ENCODE results near the gene C14orf119.

The C14orf119 gene

DNA sequence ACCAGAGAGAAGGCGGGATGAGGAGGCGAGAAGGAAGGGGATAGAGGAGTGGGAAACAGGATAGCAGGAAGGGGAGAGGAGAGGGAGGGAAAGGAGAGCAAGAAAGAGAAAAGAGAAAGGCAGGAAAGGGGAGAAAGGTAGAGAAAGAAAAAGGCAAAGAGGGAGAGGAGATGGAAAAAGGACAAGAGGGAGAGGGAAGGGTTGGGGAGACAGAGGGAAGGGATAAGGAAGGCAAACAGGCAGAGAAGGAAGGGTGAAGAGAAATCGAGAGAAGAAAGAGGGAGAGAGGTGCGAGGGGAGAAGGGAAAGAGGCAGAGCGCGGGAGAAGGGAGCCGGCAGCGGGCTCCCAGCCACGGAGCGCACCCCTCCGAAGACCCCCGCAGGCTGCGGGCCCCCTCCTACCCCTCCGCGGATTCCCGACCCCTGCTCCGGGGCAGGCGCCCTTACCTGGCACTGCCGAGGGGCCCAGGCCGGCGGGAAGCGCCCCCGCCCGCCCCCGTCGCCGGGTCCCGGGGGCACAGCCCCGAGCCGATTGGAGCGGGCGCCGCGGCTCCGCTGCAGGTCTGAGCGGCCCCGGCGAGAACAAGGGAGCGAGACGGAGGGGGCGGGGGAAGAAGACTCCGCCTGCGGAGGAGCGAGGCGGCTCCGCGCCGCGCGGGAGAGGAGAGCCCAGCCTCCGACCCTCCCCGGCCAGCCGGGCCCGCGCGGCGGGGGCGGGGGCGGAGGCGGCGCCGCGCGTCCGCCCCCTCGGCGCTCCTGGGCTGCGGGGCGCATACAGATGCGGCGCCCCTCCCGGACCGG is 38.1 kb upstream of the C14orf119 start, which contains the start of gene CDH24:
TSS of gene CDH24 (minus strand) at position 565 of the 801 bp plus-strand sequence. CDS start 1,787 bp downstream, outside the sequence.
- peak within 1 kb of the TSS; percentile 22 for H3K27ac Mint-ChIP-seq
- peaks cover 17% of the 10 kb centered on the region for H3K4me1 Mint-ChIP-seq (ENCODE audit: low read depth)
- no peaks in the 10 kb centered on the region for H3K9me3 Mint-ChIP-seq (ENCODE audit: low read depth)
- H3K27me3 Mint-ChIP-seq: no peaks in the 10 kb centered on the region
- peak within 1 kb of the TSS; percentile 86 for H3K4me3 Mint-ChIP-seq
- no peaks in the 10 kb centered on the region for H3K36me3 Mint-ChIP-seq

DNA sequence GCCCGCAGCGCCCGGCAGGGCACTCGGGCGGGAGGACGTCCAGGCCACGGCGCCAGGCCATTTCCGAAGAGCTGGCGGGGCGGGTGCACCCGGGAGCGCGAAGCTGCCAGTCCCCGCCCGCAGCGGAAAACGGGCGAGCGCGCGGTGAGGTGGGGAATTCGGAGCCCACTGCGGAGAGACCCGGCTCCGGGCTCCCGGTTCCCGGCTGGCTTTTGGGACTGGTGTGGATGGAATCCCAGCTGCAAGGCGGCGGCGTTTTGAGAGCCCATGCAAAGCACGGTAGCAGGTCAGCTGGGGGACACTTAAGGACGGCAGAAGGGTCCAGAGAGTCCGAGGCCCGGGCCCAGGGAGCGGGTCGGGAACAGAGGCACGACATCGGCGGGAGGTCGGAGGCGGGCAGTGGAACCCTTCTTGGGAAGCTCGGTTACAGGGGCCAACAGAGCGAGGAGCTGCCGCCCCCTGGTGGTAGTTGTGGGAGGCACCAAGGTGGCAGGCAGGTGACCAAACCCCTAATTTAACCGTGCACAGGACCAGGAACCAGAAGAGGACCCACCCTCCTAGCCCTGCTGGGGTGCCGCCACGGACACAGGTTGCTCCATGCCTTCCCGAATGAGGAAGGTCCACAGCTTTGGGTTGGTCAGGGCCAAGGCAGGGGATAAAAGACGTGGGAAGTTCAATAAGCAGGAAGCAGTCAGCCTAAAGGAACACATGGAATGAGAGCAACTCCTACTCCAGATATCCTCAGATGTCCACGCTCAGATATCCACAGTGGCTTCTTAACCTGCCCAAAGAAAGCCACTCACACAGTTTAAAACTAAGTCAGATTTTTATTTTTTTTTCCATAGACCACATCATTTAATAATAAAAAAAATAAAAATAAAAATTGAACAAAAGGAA is 37.3 kb upstream of the C14orf119 start:
- peak overlapping the region; percentile 22 for H3K27ac Mint-ChIP-seq

DNA sequence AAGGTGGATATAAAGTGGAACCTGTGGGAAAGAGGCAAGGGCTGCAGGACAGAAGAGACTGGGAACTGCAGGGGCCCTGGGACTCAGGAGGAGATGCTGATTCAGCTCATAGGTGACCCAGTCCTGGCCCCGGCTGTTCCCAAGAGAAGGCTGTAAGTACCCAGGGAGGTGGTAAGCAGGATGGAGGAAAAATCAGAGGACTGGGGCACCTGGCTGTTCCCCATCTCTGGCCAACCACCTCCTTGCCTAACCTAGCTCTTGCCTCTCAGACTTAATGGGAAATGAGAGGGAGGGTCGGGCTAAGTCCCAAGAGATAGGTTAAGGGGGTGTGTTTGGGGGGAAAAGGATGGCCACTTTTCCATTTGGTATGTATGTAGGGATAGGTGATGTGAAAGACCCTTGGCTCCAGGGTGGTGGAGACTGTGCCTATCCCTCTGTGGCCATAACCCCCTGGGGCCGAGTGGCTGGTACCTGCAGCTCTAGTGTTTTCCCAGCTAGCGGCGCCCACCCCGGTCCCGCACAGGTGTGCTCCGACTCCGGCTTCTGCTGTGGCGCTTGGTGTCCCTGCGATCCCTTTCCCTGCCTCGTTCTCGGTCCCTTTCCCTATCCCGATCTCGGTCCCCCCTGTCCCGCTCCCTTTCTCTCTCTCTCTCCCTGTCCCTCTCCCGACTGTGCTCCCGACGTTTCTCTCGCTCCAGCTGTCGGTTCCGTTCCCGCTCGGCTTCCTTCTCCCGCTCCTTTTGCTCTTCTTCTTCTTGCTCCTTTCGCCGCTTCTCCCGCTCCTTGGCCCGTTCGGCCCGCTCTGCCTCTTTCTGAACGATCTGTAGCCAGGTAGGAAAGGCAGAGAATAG is 36.4 kb upstream of the C14orf119 start:
- peak overlapping the region; percentile 40 for H3K4me3 Mint-ChIP-seq
- no peak overlapping the region for H3K27ac Mint-ChIP-seq
- H3K4me1 Mint-ChIP-seq (ENCODE audit: low read depth): peaks cover 17% of the 10 kb centered on the region
- no peaks in the 10 kb centered on the region for H3K9me3 Mint-ChIP-seq (ENCODE audit: low read depth)
- no peaks in the 10 kb centered on the region for H3K36me3 Mint-ChIP-seq
- no peaks in the 10 kb centered on the region for H3K27me3 Mint-ChIP-seq

More for the DNA sequence above, 37.3 kb upstream of the C14orf119 start:
- peaks cover 17% of the 10 kb centered on the region for H3K4me1 Mint-ChIP-seq (ENCODE audit: low read depth)
- no peaks in the 10 kb centered on the region for H3K9me3 Mint-ChIP-seq (ENCODE audit: low read depth)
- no peaks in the 10 kb centered on the region for H3K36me3 Mint-ChIP-seq
- no peaks in the 10 kb centered on the region for H3K27me3 Mint-ChIP-seq
- H3K4me3 Mint-ChIP-seq: peak overlapping the region; percentile 86

DNA sequence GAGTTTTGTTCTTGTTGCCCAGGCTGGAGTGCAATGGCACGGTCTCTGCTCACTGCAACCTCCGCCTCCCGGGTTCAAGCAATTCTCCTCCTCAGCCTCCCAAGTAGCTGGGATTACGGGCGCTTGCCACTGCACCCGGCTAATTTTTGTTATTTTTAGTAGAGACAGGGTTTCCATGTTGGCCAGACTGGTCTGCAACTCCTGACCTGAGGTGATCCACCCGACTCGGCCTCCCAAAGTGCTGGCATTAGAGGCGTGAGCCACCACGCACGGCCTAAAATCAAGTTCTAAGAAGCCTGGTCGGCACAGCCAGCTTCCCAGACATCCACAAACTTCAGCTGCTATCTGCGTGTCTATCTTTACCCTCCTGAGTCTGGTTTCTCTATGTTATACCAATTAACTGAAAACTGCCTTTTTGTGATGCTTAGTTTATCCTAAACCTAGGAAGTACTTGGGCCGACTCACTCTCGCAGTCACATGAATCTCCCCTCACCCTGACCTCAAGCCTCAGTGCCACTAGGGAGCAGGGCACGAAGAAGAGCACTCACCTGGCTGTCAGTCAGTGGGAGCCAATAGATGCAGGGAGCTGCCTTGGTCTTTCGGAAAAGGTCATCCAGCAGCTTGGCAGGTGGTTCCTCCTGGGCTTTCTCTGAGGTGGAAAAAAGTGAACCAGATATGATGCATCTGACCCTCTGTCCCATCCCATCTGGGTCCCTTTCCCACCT is 34.6 kb upstream of the C14orf119 start:
- no peak overlapping the region for H3K27ac Mint-ChIP-seq
- no peaks in the 10 kb centered on the region for H3K9me3 Mint-ChIP-seq (ENCODE audit: low read depth)
- peaks cover 19% of the 10 kb centered on the region for H3K4me1 Mint-ChIP-seq (ENCODE audit: low read depth)
- no peaks in the 10 kb centered on the region for H3K27me3 Mint-ChIP-seq
- H3K36me3 Mint-ChIP-seq: no peaks in the 10 kb centered on the region
- no peak overlapping the region for H3K4me3 Mint-ChIP-seq

DNA sequence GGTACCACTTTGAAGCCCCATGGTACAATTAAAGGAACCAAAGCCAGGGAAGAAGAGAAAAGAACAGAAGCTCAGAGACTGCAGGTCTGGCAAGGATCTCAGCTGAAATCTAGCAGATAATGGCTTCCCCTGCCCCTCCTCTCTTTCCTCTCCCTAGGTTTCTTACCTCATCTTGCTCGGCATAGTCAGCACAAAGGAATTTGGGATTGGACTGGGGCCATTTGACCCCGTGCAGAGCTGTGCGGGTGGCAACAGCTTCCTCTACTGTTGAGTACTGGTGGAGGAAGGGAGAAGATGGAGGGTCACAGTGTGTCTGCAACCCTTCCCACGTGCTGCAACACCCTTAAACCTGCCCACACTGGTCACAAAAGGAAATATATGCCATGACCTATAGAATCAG is 33.3 kb upstream of the C14orf119 start:
- Mint-ChIP-seq H3K27me3 (no peaks in the 10 kb centered on the region), H3K36me3 (no peaks in the 10 kb centered on the region), H3K4me3 (no peak overlapping the region), H3K4me1 (ENCODE audit: low read depth) (peaks cover 11% of the 10 kb centered on the region), H3K9me3 (ENCODE audit: low read depth) (no peaks in the 10 kb centered on the region), H3K27ac (peak overlapping the region; percentile 61)

DNA sequence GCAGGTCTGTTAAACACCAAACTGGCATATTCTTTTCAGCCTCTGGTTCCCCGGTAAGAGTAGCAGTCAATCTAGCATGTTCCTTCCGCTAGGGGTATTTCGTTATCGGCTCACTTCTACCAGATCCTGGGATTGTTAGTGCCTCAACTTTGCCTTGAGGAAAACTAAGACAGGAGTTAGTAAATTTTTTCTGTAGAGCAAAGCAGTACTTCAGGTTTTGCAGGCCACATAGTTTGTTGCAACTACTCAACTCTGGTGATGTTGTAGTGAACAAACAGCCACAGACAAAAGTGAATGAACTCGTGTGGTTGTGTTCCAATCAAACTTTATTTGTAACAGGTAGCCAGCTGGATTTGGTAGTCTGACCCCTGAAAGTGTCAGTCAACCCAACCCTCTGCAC is 31.7 kb upstream of the C14orf119 start:
- no peaks in the 10 kb centered on the region for H3K36me3 Mint-ChIP-seq
- no peak overlapping the region for H3K27ac Mint-ChIP-seq
- no peaks in the 10 kb centered on the region for H3K27me3 Mint-ChIP-seq
- no peak overlapping the region for H3K4me3 Mint-ChIP-seq
- H3K9me3 Mint-ChIP-seq (ENCODE audit: low read depth): no peaks in the 10 kb centered on the region
- H3K4me1 Mint-ChIP-seq (ENCODE audit: low read depth): peaks cover 7% of the 10 kb centered on the region

DNA sequence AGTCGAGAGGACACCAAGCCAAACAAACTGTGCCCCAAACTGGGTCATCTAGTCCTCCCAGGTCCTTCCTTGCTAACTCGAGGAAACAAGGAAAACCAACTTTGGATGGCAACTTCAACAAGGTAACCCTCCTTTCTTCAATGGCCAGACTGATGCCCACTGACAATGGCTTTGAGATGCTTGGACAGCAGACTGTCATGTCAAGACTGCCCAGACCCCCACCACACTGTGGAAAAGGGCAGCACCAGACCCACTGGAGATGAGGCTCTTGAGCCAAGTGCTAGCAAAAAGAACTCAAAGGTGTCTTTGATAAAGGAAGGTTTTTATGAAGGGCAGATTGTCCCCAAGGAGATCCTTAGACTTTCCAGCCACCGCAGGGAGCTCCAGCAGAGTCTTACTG is 28.9 kb upstream of the C14orf119 start:
- no peaks in the 10 kb centered on the region for H3K9me3 Mint-ChIP-seq (ENCODE audit: low read depth)
- no peaks in the 10 kb centered on the region for H3K27me3 Mint-ChIP-seq
- peaks cover 4% of the 10 kb centered on the region for H3K36me3 Mint-ChIP-seq
- no peak overlapping the region for H3K27ac Mint-ChIP-seq
- H3K4me3 Mint-ChIP-seq: no peak overlapping the region
- peaks cover 29% of the 10 kb centered on the region for H3K4me1 Mint-ChIP-seq (ENCODE audit: low read depth)

DNA sequence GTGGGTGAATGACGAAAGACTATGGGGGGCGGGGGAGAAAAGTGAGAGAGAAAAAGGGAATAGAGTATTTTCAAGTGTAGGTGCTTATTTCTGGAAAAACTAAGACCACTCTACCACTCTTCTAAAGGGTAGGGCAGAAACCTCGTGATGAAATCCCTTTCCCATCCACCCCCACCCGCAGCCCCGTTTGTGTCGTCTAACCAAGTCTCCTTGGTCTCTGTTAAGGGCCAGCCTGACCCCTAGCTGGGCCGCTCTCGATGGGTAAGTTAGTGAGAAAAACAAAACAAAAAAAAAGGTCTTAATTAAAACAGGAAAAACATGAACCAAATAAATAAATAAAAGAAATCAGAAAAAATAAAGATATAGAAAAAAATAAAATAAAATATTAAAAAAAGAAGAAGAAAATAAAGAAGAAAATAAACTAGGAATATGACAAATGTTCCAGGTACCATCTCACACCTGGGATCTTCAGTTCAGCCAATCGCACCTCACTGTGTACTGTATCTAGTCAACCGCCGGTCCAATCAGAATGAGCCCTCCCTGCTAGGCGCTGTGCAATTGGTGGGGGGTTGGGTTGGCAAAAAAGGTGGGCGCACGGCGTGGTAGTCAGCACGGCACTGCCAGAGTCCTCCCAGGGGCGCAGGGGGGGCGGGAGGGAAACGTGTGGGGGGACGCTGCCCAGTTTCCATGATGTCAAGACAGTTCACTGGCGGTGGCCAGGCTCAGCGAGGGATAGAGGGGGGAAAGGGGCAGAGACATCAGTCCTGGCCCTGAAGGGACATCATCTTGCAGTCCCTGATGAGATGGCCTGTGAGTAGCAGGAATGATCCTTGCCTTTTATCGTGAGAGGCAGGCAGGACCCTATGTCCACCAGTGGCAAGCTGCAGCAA is 28.2 kb upstream of the C14orf119 start:
- H3K4me1 Mint-ChIP-seq (ENCODE audit: low read depth): peaks cover 36% of the 10 kb centered on the region

DNA sequence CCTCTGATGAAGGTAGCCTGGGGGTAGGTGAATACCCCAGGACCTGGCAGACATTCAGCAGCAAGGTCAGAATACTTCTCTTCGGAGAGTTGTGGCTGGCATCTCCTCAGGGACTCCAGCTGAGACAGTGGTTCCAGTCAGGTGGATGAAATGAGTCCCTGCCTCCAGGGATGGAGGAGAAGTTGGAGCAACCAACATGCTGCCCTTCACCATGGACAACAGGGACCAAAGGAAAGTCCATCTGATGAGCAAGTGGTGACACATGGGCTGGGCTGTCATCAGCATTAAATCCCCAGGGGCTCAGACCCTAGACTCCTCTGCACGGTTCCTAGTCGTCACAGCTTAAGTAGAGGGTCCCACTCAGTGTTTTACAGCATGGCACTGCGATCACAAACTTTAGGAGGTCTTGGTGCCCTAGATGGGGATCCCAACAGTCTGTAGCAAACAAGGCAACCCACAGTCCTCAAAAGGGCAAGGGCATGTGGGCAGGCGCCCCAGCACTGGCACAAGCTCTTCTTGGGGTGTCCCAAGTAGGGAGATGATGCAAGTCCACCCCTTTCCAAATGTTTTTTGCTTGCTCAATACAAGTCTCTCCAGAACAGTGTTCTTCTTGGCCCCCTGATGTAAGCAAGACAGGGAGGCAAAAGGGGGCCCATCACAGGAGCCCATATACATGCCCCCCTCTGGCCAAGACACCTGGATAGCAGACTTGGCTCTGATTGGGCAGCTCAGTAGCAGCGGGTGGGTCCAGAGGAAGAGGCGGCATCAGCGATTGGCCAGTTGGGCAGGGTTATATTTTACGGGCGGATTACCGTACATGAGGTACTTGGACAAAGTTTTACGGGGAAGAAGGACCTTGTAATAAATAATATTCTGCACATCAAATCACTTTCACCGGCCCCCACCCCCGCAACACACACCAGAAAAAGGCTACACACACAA is 27.2 kb upstream of the C14orf119 start:
- peak overlapping the region; percentile 75 for H3K4me3 Mint-ChIP-seq
- H3K9me3 Mint-ChIP-seq (ENCODE audit: low read depth): no peaks in the 10 kb centered on the region
- peak overlapping the region; percentile 68 for H3K27ac Mint-ChIP-seq
- no peaks in the 10 kb centered on the region for H3K27me3 Mint-ChIP-seq
- H3K4me1 Mint-ChIP-seq (ENCODE audit: low read depth): peaks cover 42% of the 10 kb centered on the region
- H3K36me3 Mint-ChIP-seq: peaks cover 4% of the 10 kb centered on the region

More for the DNA sequence above, 28.2 kb upstream of the C14orf119 start:
- no peaks in the 10 kb centered on the region for H3K9me3 Mint-ChIP-seq (ENCODE audit: low read depth)
- peaks cover 4% of the 10 kb centered on the region for H3K36me3 Mint-ChIP-seq
- H3K27ac Mint-ChIP-seq: no peak overlapping the region
- no peaks in the 10 kb centered on the region for H3K27me3 Mint-ChIP-seq
- H3K4me3 Mint-ChIP-seq: no peak overlapping the region

DNA sequence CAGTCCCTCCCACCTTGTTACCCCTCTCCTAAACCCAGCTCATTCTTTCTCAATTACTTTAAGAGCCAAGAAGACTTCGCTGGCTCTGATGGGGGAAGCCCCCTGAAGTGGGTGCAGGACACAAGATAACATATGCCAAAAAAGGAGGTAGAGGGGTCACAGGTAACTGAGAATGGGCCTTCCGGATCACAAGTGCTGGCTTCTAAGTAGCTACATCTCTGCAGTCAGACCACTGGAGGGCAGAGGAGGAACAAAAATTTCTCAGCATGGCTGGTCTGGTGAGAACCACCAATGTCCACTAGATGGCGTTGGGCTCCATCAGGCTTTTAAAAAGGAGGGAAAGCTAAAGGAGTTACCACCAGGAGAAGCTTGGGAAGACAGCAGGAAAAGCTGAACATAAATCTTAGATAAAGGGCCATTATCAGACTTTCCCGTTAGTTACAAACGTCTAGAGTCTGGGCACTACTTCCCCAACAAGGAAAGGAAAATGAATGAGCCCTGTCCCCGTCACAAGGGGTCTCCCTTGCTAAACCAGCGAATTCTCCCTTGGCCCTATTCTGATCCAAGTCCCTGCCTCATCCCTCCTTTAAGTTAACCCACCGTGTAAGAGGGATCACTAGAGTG is 26.4 kb upstream of the C14orf119 start:
- no peaks in the 10 kb centered on the region for H3K27me3 Mint-ChIP-seq
- H3K27ac Mint-ChIP-seq: peak overlapping the region; percentile 68
- no peaks in the 10 kb centered on the region for H3K9me3 Mint-ChIP-seq (ENCODE audit: low read depth)
- H3K4me1 Mint-ChIP-seq (ENCODE audit: low read depth): peaks cover 42% of the 10 kb centered on the region
- peaks cover 4% of the 10 kb centered on the region for H3K36me3 Mint-ChIP-seq
- peak overlapping the region; percentile 75 for H3K4me3 Mint-ChIP-seq

DNA sequence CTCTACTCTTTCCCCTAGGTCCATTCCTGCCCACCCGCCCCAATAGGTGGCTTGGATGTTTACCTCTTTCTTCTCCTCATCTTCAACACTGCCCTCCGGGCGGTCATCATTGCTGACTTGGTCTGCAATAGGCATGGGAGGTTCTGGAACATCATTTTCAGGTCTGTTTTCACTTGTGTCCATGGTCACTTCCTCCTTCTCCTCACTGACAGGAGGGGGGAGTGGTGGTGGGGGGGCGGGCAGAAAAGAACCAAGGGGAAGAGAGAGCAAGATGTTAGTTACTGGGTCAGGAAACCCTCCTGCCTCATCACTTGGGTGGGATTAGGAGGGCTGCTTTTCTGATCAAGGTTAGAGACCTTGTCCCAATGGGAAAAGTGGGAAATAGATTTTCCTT is 25.9 kb upstream of the C14orf119 start:
- peak overlapping the region; percentile 75 for H3K4me3 Mint-ChIP-seq
- H3K36me3 Mint-ChIP-seq: peaks cover 4% of the 10 kb centered on the region
- H3K27ac Mint-ChIP-seq: peak overlapping the region; percentile 50
- H3K27me3 Mint-ChIP-seq: no peaks in the 10 kb centered on the region
- peaks cover 42% of the 10 kb centered on the region for H3K4me1 Mint-ChIP-seq (ENCODE audit: low read depth)
- H3K9me3 Mint-ChIP-seq (ENCODE audit: low read depth): no peaks in the 10 kb centered on the region

Measured in activated naive CD8-positive, alpha-beta T cell (primary cell).